ENCODE results near the gene CHAF1B. TPM values are rescaled to one million over a fixed set of nuclear protein-coding genes. Genes with fewer than 3 reads are reported as not detected.

Gene CHAF1B
- total RNA-seq, result 0.43 and 0.55 TPM in 2 replicates

DNA sequence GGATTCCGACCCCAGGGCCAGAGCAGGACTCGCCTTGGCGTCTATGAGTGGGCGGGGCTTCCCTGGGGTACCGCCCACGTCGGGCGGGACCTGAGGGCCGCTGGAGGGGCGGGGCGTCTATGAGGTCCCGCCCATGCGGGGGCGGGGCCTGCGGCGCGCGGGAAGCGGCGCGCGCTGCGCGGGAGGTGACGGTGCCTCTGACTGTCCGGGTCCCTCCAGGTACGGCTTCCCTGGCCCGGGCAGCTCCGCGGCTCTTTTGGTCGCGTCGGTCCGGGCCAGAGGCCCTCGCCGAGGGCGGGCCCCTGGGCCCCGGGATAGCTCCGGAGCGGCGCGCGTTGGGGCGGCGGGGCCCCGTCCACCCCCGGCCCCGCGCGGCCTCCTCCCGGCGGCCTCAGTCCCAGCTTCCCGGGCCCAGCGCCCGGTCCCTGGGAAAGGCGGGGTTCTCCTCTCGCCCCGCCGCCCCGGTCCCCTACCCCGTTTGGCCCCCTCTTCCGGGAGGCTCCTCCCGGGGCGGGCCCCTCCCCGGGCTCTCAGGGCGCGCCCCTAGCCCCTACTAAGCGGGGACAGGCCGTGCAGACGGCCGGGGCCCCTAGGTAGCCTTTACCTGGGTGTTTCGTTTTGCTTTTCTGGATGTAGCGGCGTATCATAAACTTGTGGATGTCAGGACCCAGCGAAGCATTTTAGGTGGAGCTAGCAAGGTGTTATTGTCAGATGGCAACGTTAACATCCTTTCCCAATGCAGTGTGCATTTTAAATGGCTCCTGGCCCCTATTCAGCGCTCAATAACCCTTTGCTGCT lies at the start of gene CHAF1B:
CHAF1B (plus strand) TSS at position 160 of the 798 bp plus-strand sequence. CDS start 745 bp downstream, outside the sequence.

Other genes starting within 250 kb of the CHAF1B start
- 1.8 and 1.9 TPM in 2 replicates for gene DOP1B, start 228.6 kb upstream of the CHAF1B start, total RNA-seq
- 31.6 and 37.0 TPM in 2 replicates for gene MORC3, start 65.2 kb upstream of the CHAF1B start, total RNA-seq
- 0.09 TPM in 1 of 2 replicates, not detected in the other for gene CLDN14, start 94.7 kb downstream of the CHAF1B start, total RNA-seq